Lower leg skin (tissue), 3 donors: ENCODE results near the gene RPL14.

Source experiments
- CTCF ChIP-seq, 3 donors: fragments of 450-650 bp; IDR thresholded peaks; one replicate each; pipeline ENCODE4 v1.5.1; 2016; ENCODE audit warnings: antibody characterized with exemption in 3 of 3, mild to moderate bottlenecking in 3 of 3, moderate library complexity in 2 of 3
- POLR2A ChIP-seq, 2 donors: fragments of 450-650 bp; IDR thresholded peaks; one replicate each; pipeline ENCODE4 v1.6.1; 2016 to 2017; ENCODE audit warnings: antibody characterized with exemption in 2 of 2, mild to moderate bottlenecking in 1 of 2, moderate library complexity in 1 of 2

GRCh38 chr3:40407611-40408010, 49.5 kb upstream of the RPL14 start:
- no peak for TF ChIP-seq CTCF (IDR thresholded peaks at IDR 0.05)
- no peak for TF ChIP-seq POLR2A (IDR thresholded peaks at IDR 0.05)
